Parathyroid adenoma (tissue), 2 donors: Measurements from ENCODE around the gene C14orf119.
A peak's percentile ranks its signal among the peaks of the same experiment; 100 is the strongest.

Experiments
- H2AFZ ChIP-seq: fragments of 300-600 bp; sonication (generic); one replicate; pipeline ENCODE4 v1.7.0; 2017; ENCODE audit warnings: antibody characterized with exemption, mild to moderate bottlenecking
- H3K27ac ChIP-seq: fragments of 300-600 bp; sonication (generic); one replicate; pipeline ENCODE4 v1.7.0; 2017
- H3K27me3 ChIP-seq: fragments of 300-600 bp; sonication (generic); one replicate; pipeline ENCODE4 v1.7.0; 2017; ENCODE audit warnings: low read length; ENCODE audit not compliant: control insufficient read depth, insufficient read depth
- H3K36me3 ChIP-seq: fragments of 300-600 bp; sonication (generic); one replicate; pipeline ENCODE4 v1.7.0; 2017; ENCODE audit warnings: low read length; ENCODE audit not compliant: control insufficient read depth, insufficient read depth
- H3K4me1 ChIP-seq: fragments of 300-600 bp; sonication (generic); one replicate; pipeline ENCODE4 v1.7.0; 2017; ENCODE audit warnings: control low read depth
- H3K4me2 ChIP-seq: fragments of 300-600 bp; sonication (generic); one replicate; pipeline ENCODE4 v1.7.0; 2017; ENCODE audit warnings: low read length
- H3K4me3 ChIP-seq: fragments of 300-600 bp; sonication (generic); one replicate; pipeline ENCODE4 v1.7.0; 2017; ENCODE audit warnings: low read depth, low read length
- H3K79me2 ChIP-seq: fragments of 300-600 bp; sonication (generic); one replicate; pipeline ENCODE4 v1.7.0; 2017; ENCODE audit warnings: control low read depth
- H3K9ac ChIP-seq: fragments of 300-600 bp; sonication (generic); one replicate; pipeline ENCODE4 v1.7.0; 2017; ENCODE audit warnings: mild to moderate bottlenecking
- H3K9me3 ChIP-seq: fragments of 300-600 bp; sonication (generic); one replicate; pipeline ENCODE4 v1.7.0; 2017; ENCODE audit warnings: low read length; ENCODE audit not compliant: control insufficient read depth
- TF ChIP-seq, protein P1 (sequence below): fragments of 300-600 bp; sonication (generic); IDR thresholded peaks from one replicate; pipeline ENCODE4 v1.7.0; 2017; ENCODE audit warnings: antibody characterized with exemption, mild to moderate bottlenecking
- donor health status: primary hyperparathyroidism.

Gene C14orf119

DNA sequence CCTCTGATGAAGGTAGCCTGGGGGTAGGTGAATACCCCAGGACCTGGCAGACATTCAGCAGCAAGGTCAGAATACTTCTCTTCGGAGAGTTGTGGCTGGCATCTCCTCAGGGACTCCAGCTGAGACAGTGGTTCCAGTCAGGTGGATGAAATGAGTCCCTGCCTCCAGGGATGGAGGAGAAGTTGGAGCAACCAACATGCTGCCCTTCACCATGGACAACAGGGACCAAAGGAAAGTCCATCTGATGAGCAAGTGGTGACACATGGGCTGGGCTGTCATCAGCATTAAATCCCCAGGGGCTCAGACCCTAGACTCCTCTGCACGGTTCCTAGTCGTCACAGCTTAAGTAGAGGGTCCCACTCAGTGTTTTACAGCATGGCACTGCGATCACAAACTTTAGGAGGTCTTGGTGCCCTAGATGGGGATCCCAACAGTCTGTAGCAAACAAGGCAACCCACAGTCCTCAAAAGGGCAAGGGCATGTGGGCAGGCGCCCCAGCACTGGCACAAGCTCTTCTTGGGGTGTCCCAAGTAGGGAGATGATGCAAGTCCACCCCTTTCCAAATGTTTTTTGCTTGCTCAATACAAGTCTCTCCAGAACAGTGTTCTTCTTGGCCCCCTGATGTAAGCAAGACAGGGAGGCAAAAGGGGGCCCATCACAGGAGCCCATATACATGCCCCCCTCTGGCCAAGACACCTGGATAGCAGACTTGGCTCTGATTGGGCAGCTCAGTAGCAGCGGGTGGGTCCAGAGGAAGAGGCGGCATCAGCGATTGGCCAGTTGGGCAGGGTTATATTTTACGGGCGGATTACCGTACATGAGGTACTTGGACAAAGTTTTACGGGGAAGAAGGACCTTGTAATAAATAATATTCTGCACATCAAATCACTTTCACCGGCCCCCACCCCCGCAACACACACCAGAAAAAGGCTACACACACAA, 27.2 kb upstream of the C14orf119 start:
- no peak overlapping the region for H3K27ac ChIP-seq
- H3K9me3 ChIP-seq = no peaks in the 10 kb centered on the region
- no peak overlapping the region for H2AFZ ChIP-seq
- H3K4me3 ChIP-seq = no peak overlapping the region
- peaks cover 23% of the 10 kb centered on the region for H3K4me1 ChIP-seq
- H3K79me2 ChIP-seq = peaks cover 11% of the 10 kb centered on the region
- TF ChIP-seq, protein P1, sequence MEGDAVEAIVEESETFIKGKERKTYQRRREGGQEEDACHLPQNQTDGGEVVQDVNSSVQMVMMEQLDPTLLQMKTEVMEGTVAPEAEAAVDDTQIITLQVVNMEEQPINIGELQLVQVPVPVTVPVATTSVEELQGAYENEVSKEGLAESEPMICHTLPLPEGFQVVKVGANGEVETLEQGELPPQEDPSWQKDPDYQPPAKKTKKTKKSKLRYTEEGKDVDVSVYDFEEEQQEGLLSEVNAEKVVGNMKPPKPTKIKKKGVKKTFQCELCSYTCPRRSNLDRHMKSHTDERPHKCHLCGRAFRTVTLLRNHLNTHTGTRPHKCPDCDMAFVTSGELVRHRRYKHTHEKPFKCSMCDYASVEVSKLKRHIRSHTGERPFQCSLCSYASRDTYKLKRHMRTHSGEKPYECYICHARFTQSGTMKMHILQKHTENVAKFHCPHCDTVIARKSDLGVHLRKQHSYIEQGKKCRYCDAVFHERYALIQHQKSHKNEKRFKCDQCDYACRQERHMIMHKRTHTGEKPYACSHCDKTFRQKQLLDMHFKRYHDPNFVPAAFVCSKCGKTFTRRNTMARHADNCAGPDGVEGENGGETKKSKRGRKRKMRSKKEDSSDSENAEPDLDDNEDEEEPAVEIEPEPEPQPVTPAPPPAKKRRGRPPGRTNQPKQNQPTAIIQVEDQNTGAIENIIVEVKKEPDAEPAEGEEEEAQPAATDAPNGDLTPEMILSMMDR = no peak
- no peaks in the 10 kb centered on the region for H3K27me3 ChIP-seq
- no peak overlapping the region for H3K4me2 ChIP-seq
- no peaks in the 10 kb centered on the region for H3K36me3 ChIP-seq
- no peak overlapping the region for H3K9ac ChIP-seq

DNA sequence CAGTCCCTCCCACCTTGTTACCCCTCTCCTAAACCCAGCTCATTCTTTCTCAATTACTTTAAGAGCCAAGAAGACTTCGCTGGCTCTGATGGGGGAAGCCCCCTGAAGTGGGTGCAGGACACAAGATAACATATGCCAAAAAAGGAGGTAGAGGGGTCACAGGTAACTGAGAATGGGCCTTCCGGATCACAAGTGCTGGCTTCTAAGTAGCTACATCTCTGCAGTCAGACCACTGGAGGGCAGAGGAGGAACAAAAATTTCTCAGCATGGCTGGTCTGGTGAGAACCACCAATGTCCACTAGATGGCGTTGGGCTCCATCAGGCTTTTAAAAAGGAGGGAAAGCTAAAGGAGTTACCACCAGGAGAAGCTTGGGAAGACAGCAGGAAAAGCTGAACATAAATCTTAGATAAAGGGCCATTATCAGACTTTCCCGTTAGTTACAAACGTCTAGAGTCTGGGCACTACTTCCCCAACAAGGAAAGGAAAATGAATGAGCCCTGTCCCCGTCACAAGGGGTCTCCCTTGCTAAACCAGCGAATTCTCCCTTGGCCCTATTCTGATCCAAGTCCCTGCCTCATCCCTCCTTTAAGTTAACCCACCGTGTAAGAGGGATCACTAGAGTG, 26.4 kb upstream of the C14orf119 start:
- Histone ChIP-seq H2AFZ (no peak overlapping the region), H3K27me3 (no peaks in the 10 kb centered on the region), H3K9ac (no peak overlapping the region), H3K4me1 (peaks cover 24% of the 10 kb centered on the region), H3K36me3 (no peaks in the 10 kb centered on the region), H3K27ac (no peak overlapping the region), H3K4me2 (no peak overlapping the region), H3K9me3 (no peaks in the 10 kb centered on the region), H3K79me2 (peaks cover 11% of the 10 kb centered on the region), H3K4me3 (no peak overlapping the region)
- TF ChIP-seq, protein P1 = peak; percentile 98

DNA sequence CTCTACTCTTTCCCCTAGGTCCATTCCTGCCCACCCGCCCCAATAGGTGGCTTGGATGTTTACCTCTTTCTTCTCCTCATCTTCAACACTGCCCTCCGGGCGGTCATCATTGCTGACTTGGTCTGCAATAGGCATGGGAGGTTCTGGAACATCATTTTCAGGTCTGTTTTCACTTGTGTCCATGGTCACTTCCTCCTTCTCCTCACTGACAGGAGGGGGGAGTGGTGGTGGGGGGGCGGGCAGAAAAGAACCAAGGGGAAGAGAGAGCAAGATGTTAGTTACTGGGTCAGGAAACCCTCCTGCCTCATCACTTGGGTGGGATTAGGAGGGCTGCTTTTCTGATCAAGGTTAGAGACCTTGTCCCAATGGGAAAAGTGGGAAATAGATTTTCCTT, 25.9 kb upstream of the C14orf119 start:
- Histone ChIP-seq H3K9me3 (no peaks in the 10 kb centered on the region), H2AFZ (no peak overlapping the region), H3K4me1 (peaks cover 24% of the 10 kb centered on the region), H3K27ac (no peak overlapping the region), H3K27me3 (no peaks in the 10 kb centered on the region), H3K9ac (no peak overlapping the region), H3K79me2 (peaks cover 8% of the 10 kb centered on the region), H3K4me3 (no peak overlapping the region), H3K4me2 (no peak overlapping the region), H3K36me3 (no peaks in the 10 kb centered on the region)
- TF ChIP-seq, protein P1 = no peak

DNA sequence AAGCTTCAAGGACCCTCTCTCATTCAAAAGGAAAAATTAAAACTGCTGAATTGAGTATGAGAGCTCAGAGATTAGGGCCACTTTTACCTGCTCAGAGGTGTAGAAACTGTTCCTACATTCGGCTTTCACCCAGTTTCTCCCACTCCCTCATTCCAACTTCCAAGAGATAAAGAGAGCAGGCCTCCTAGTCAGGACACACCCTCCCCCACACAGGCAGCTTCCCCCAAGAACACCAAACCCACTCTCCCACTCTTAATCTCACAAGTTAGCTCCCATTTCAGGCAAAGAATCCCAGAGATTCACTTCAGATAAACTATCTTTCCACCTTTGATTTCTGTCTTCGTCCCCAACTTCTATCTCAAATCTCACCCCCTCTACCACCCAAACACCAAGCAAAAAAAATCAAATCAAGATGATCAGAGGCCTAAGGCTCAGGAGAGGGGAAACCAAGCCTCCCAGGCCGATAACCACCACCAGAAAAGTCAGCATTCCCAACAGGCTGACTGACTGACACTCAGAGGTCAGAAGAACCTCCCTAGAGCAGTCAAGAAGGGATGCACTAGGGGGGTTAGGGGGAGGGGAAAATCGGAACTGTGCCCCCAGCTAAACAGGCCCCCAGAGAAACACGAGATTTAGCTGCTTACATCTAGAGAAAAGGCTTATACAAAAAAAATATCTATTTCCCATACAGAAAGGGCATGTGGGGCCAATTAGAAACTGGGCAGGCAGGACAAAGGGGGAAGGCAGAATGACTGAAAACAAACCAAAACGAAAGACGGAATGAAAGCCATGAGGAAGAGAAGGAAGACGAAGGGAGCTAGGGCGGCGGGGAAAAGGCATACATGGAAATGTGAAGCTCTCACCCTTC, 24.8 kb upstream of the C14orf119 start:
- H2AFZ ChIP-seq = no peak overlapping the region
- H3K9ac ChIP-seq = no peak overlapping the region
- TF ChIP-seq, protein P1 = no peak
- H3K4me3 ChIP-seq = peak overlapping the region; percentile 70
- no peaks in the 10 kb centered on the region for H3K27me3 ChIP-seq
- no peaks in the 10 kb centered on the region for H3K36me3 ChIP-seq
- peak overlapping the region; percentile 85 for H3K27ac ChIP-seq
- peak overlapping the region; percentile 85 for H3K4me2 ChIP-seq
- H3K9me3 ChIP-seq = no peaks in the 10 kb centered on the region
- peaks cover 8% of the 10 kb centered on the region for H3K79me2 ChIP-seq
- peaks cover 24% of the 10 kb centered on the region for H3K4me1 ChIP-seq
